GM23338 (cell line): ENCODE data around the gene INS.
A peak's percentile ranks its signal among the peaks of the same experiment; 100 is the strongest.

ENCODE experiments used
- CREB1 ChIP-seq: fragments of 250-450 bp; sonication (Bioruptor Pico); IDR thresholded peaks from 2 replicates; pipeline ENCODE4 v1.5.0; 2020; ENCODE audit warnings: low read depth, mild to moderate bottlenecking, moderate library complexity
- CTCF ChIP-seq, 2 experiments: fragments of 200-600 bp in 1 of 2; sonication (generic) in 1 of 2; conservative IDR thresholded peaks; 2 replicates each; pipeline versions ENCODE4 v1.5.1 to v1.6.1; 2016 to 2017; ENCODE audit warnings: antibody characterized with exemption in 2 of 2, low read depth in 2 of 2, mild to moderate bottlenecking in 2 of 2, moderate library complexity in 1 of 2
- EZH2 ChIP-seq: fragments of 200-600 bp; sonication (generic); IDR thresholded peaks from one replicate; pipeline ENCODE4 v1.8.0; 2017; ENCODE audit warnings: antibody characterized with exemption, mild to moderate bottlenecking, low read depth; ENCODE audit not compliant: unreplicated experiment
- EZH2phosphoT487 ChIP-seq: fragments of 200-600 bp; sonication (generic); IDR thresholded peaks from one replicate; pipeline ENCODE4 v1.8.1; 2018; ENCODE audit warnings: antibody characterized with exemption; ENCODE audit not compliant: unreplicated experiment
- POLR2AphosphoS5 ChIP-seq: IDR thresholded peaks from 2 replicates; pipeline ENCODE4 v1.6.1; 2016; ENCODE audit warnings: antibody characterized with exemption, low read depth
- REST ChIP-seq: IDR thresholded peaks from one replicate; pipeline ENCODE4 v1.6.1; 2018; ENCODE audit warnings: antibody characterized with exemption; ENCODE audit not compliant: unreplicated experiment
- STAT1 ChIP-seq: IDR thresholded peaks from one replicate; pipeline ENCODE4 v1.6.1; 2016; ENCODE audit warnings: antibody characterized with exemption; ENCODE audit not compliant: unreplicated experiment
- TF ChIP-seq, protein P1 (sequence below): IDR thresholded peaks from 2 replicates; pipeline ENCODE4 v1.6.1; 2016; ENCODE audit warnings: antibody characterized with exemption

DNA sequence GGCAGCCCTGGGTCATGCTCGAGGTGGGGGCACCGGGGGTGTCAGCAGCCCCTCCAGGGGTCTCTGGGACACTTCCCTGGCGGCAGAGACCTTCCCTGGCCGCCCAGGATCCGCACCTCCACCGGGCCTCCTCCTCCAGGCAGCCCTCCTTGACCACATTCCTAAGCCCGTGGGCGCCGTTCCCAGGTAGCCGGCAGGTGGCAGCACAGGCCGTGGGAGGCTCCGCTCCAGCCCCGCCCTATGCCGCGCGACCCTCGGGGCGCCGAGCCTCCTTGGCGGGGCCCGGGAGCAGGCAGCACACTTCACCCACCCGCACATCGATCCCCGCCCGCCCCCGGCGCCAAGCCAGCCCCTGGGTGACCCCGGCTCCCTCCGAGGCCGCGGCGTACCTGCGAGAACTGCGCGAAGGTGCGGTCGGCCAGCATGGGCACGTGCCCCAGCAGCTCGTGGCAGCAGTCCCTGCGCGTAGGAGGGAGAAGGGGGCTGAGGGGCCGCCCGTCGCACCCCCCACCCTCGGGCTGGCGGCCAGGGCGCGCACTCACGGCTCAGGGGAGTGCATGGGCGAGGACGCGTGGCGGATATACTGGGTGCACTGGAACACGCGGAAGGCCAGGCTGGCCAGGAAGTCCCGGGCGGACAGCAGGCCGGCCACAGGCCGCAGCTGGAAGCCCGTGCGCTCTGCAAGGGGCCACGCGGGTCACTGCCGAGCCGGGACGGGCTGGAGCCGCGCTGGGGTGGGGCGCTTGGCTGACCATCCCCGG, 5.3 kb upstream of the INS start:
- TF ChIP-seq EZH2phosphoT487 (no peak), EZH2 (no peak), CTCF (conservative IDR thresholded peaks at IDR 0.05; ENCODE audit: low read depth in 2 of 2) (peak; percentile 64 to 80), CREB1 (CRISPR knock-in tag) (no peak), STAT1 (no peak), REST (no peak), POLR2AphosphoS5 (no peak)
- TF ChIP-seq, protein P1, sequence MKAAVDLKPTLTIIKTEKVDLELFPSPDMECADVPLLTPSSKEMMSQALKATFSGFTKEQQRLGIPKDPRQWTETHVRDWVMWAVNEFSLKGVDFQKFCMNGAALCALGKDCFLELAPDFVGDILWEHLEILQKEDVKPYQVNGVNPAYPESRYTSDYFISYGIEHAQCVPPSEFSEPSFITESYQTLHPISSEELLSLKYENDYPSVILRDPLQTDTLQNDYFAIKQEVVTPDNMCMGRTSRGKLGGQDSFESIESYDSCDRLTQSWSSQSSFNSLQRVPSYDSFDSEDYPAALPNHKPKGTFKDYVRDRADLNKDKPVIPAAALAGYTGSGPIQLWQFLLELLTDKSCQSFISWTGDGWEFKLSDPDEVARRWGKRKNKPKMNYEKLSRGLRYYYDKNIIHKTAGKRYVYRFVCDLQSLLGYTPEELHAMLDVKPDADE, result no peak
